Upper lobe of right lung (tissue), 1 donor: ENCODE measurements around the gene GLCCI1. TPM values are rescaled to one million over a fixed set of nuclear protein-coding genes. Genes with fewer than 3 reads are reported as not detected.
"Not testable (repeated sequence)": the region's sequence is repeated elsewhere in the genome, so short reads cannot be mapped to it uniquely, and the experiment has no call there.

Source experiments
- ATAC-seq: fragments of 200-7000 bp; cut with Tn5 transposase; one replicate; pipeline ENCODE4 v1.9.1; 2020; ENCODE audit warnings: mild to moderate bottlenecking, moderate library complexity
- DNase-seq: peaks from one replicate; pipeline ENCODE4 v3.0.0-alpha.2; 2020
- H3K27ac ChIP-seq: fragments of 200-600 bp; one replicate; pipeline ENCODE4 v1.8.0; 2022
- H3K27me3 ChIP-seq: fragments of 200-600 bp; one replicate; pipeline ENCODE4 v1.8.0; 2022; ENCODE audit warnings: mild to moderate bottlenecking
- H3K36me3 ChIP-seq: fragments of 200-600 bp; one replicate; pipeline ENCODE4 v1.8.0; 2022
- H3K4me1 ChIP-seq: fragments of 200-600 bp; one replicate; pipeline ENCODE4 v1.8.0; 2022
- H3K4me3 ChIP-seq: fragments of 200-600 bp; one replicate; pipeline ENCODE4 v1.8.0; 2022; ENCODE audit warnings: mild to moderate bottlenecking
- H3K9me3 ChIP-seq: fragments of 200-600 bp; one replicate; pipeline ENCODE4 v1.8.0; 2022
- CTCF ChIP-seq: fragments of 200-600 bp; IDR thresholded peaks from one replicate; pipeline ENCODE4 v1.8.0; 2022; ENCODE audit warnings: antibody characterized with exemption
- intact Hi-C: fragments of 100-400 bp; cut with DNase I; formaldehyde crosslinking; loops from one replicate; pipeline ENCODE4 v1.11.0; 2022
- total RNA-seq: library from RNA; stranded (reverse); fragmentation: NEBNext Ultra II Directional; extraction: Animal tissue kit (Norgen Biotek cat#: 25700); gene quantifications from one replicate; pipeline ENCODE4 v1.2.1, GENCODE V29; 2021
- donor health status: DM: no; HTN: yes; CAD: no; lungs with severe emphysema.

Gene GLCCI1
- total RNA-seq, 1 donor from 2014 or later, result 45.1 TPM

DNA sequence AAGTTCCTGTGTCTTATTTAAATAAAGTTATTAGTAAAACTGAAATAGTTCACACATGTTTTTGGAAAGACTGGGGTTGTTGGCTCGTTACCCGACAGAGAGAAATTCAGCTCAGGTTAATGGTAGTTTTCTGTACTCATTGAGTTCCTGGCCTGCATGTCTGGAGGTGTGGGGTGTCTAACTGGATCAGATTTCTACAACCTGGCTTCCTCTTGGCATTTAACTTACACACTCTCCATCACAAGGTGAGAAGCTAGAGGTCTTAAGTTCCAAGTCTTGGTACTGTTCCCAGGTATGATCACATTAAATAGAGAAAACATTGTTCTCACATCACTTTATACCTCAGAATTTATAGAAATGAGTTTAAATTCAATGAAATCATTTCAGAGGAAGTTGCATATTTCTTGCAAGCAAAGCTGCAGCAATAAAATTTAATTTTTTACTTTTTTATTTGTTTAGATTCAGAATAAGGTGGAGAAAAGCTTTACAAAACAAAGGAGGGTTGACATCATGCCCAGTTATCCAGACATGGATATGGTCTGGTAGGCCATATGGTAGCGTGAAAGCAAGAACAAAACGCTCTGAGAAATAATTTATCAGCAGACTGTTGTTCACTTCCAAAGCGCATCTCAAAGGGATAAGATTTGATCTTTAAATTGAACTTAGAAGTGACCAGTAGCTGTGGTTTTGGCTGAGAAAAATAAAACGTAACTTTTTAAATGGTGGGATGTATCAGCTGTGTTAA, 120.6 kb downstream of the GLCCI1 start:
- Histone ChIP-seq H3K4me1 (no peaks in the 10 kb centered on the region), H3K4me3 (no peak overlapping the region), H3K9me3 (no peaks in the 10 kb centered on the region), H3K36me3 (peaks cover 17% of the 10 kb centered on the region), H3K27me3 (no peaks in the 10 kb centered on the region), H3K27ac (no peak overlapping the region)
- TF ChIP-seq CTCF, result no peak
- ATAC-seq (no peak), DNase-seq (no peak)
- intact Hi-C loops, result no loop called here

DNA sequence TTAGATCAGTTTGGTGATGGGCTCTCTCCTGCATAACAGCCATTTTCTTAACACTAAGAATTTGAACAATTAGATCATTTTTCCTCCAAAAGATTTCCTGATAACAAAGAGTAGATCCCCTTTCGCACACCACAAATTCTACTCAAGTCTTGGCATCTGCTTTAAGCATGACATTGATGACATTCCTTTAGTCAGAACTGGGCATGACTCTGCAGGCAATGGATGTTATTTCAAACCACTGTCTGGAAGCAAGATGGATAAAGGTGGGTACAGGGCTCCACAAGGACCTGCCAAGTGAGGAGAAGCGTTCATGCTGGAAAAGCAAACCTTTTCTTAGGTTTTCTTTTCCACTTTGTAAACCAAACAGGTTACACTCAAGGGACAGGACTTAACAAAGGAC, 123.5 kb downstream of the GLCCI1 start:
- no peaks in the 10 kb centered on the region for H3K27me3 ChIP-seq
- no peak overlapping the region for H3K27ac ChIP-seq
- DNase-seq (no peak), ATAC-seq (no peak)
- TF ChIP-seq CTCF, result no peak
- peaks cover 2% of the 10 kb centered on the region for H3K36me3 ChIP-seq
- H3K9me3 ChIP-seq, result no peaks in the 10 kb centered on the region
- intact Hi-C loops, result no loop called here
- H3K4me3 ChIP-seq, result no peak overlapping the region
- no peaks in the 10 kb centered on the region for H3K4me1 ChIP-seq

DNA sequence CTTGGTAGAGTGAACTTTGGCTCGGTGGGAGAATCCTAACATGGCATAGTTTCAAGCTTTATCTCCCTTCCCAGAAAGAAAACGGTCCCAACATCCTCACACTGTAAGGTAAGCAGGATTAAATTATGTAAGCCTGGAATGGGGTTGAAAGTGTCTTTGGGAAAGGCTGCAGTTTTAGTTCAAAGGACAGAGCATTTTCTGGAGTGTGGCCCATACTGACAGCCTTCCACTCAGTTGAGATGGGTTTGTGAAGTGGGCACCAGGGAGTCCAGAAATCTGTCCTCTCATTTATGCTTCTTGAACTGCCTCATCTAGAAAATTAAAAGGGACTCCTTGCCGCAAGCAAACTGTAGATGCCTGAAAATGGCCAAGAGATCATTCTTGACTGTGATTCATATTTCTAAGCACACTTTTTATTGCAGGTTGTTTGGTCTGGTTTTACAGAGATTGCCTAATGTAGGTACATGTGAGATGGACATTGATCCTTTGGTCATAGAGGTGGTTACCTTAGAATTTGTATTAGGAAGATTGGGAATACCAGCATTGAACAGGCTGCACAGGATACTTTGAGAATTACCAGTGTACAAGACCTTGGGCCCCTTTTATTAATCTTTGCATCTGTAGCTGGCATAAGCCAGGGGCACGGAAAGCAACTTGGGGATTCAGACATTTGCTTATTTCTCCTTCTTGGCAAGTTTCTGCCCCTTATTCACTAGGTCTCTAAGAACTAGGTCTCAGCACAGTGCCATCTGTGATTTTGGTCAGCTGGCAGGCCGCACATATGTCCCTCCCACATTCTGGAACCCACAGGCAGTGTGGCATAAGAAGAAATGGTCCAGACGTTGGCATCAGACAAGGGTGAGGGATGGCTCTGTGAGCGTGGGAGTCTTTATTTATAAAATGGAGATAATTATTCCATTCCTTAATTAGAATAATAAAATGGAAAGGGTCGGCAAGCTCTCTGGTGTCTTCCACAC, 125.9 kb downstream of the GLCCI1 start:
- TF ChIP-seq CTCF, result no peak
- no peak overlapping the region for H3K4me3 ChIP-seq
- H3K27me3 ChIP-seq, result no peaks in the 10 kb centered on the region
- H3K36me3 ChIP-seq, result no peaks in the 10 kb centered on the region
- intact Hi-C loops, result no loop called here
- H3K27ac ChIP-seq, result no peak overlapping the region
- no peak for DNase-seq
- no peaks in the 10 kb centered on the region for H3K9me3 ChIP-seq
- H3K4me1 ChIP-seq, result no peaks in the 10 kb centered on the region
- ATAC-seq, result no peak

DNA sequence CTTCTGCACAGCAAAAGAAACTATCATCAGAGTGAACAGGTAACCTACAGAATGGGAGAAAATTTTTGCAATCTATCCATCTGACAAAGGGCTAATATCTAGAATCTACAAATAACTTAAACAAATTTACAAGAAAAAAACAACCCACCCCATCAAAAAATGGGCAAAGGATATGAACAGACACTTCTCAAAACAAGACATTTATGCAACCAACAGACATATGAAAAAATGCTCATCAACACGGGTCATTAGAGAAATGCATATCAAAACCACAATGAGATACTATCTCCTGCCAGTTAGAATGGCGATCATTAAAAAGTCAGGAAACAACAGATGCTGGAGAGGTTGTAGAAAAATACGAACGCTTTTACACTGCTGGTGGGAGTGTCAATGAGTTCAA, 132.7 kb downstream of the GLCCI1 start:
- H3K36me3 ChIP-seq, result not testable (repeated sequence)

GRCh38 chr7:8103282-8103681, 134.7 kb downstream of the GLCCI1 start:
- ATAC-seq, result peak; percentile 19
- intact Hi-C loops, result no loop called here
- Histone ChIP-seq H3K27me3 (no peaks in the 10 kb centered on the region), H3K27ac (no peak overlapping the region), H3K4me3 (no peak overlapping the region), H3K9me3 (no peaks in the 10 kb centered on the region), H3K4me1 (no peaks in the 10 kb centered on the region), H3K36me3 (no peaks in the 10 kb centered on the region)
- DNase-seq, result no peak
- TF ChIP-seq CTCF, result no peak

More for the DNA sequence above, 132.7 kb downstream of the GLCCI1 start:
- H3K4me1 ChIP-seq, H3K27me3 ChIP-seq, H3K4me3 ChIP-seq, ATAC-seq, H3K9me3 ChIP-seq, intact Hi-C loops, H3K27ac ChIP-seq, DNase-seq: not testable (repeated sequence)
